HG03565 (cell line): Measurements from ENCODE around the gene JAG2.

Experiments used
- ATAC-seq: cut with Tn5 transposase; IDR thresholded peaks from one replicate; pipeline ENCODE4 v1.9.1; 2021; ENCODE audit warnings: mild to moderate bottlenecking, moderate library complexity; ENCODE audit not compliant: unreplicated experiment

JAG2 gene

GRCh38 chr14:105151838-105152793 lies 16.5 kb downstream of the JAG2 start:
- no peak for ATAC-seq

GRCh38 chr14:105151084-105151837 lies 17.3 kb downstream of the JAG2 start:
- ATAC-seq: no peak

- ATAC-seq: no peak
Measured at GRCh38 chr14:105150368-105151083, 18.1 kb downstream of the JAG2 start.

- no peak for ATAC-seq
Measured at GRCh38 chr14:105150026-105150367, 18.6 kb downstream of the JAG2 start.

GRCh38 chr14:105149146-105149781 lies 19.3 kb downstream of the JAG2 start:
- ATAC-seq: no peak

GRCh38 chr14:105148604-105149145 lies 19.9 kb downstream of the JAG2 start:
- ATAC-seq: no peak

- no peak for ATAC-seq
Measured at GRCh38 chr14:105147671-105148603, 20.6 kb downstream of the JAG2 start.

- ATAC-seq: no peak
Measured at GRCh38 chr14:105146976-105147635, 21.5 kb downstream of the JAG2 start.

GRCh38 chr14:105146181-105146975 lies 22.2 kb downstream of the JAG2 start:
- ATAC-seq: no peak

GRCh38 chr14:105145381-105146180 lies 23.0 kb downstream of the JAG2 start:
- no peak for ATAC-seq

- no peak for ATAC-seq
Measured at GRCh38 chr14:105144666-105145380, 23.8 kb downstream of the JAG2 start.

- ATAC-seq: no peak
Measured at GRCh38 chr14:105144026-105144665, 24.4 kb downstream of the JAG2 start.

- no peak for ATAC-seq
Measured at GRCh38 chr14:105143451-105144025, 25.0 kb downstream of the JAG2 start.

- ATAC-seq: no peak
Measured at GRCh38 chr14:105142651-105143450, 25.7 kb downstream of the JAG2 start.
